ENCODE data around the gene CMC1. TPM values are rescaled to one million over a fixed set of nuclear protein-coding genes. Genes with fewer than 3 reads are reported as not detected.

Gene CMC1
- total RNA-seq, 2 donors from 2014 or later, result 10.5 to 16.2 TPM

DNA sequence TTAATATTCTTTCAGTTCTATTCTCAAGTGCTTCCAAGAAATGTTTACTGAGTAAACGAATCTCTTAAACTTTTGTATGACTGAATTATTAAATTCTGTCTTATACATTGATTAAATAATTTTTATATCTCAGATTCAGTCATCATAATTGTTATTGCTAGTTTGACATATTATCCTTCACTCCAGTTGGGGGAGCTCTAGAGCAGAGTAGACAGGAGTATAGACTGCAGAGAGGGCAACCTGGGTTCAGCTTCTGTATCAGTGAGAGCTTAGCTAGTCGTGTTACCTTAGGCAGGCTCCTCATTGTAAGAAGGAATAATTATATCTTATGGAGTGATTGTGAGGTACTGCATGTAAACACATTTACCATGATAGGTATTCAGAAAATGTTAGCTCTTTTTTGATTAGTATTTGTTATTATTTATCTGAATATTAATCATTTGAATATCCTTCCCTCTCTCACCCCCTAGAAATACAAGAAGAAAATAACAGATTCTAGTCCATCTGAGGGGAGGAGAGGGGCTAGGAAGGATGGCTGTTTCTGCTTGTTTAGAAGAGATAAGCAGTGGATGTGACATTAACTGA is 76.1 kb downstream of the CMC1 start:
- WGBS, result 49% methylated on average over 2 of the region's 2 CpGs
- Histone ChIP-seq H3K36me3 (no peaks in the 10 kb centered on the region), H3K27ac (no peak overlapping the region), H3K27me3 (replicated peaks; ENCODE audit: insufficient read depth) (no peaks in the 10 kb centered on the region), H3K9me3 (no peaks in the 10 kb centered on the region), H3K4me3 (no peak overlapping the region), H3K4me1 (replicated peaks) (no peaks in the 10 kb centered on the region)
- DNase-seq (ENCODE audit: low spot score), result no peak
- peak in 2 of 4 experiments; percentile 15 to 37 for TF ChIP-seq CTCF (IDR thresholded peaks at IDR 0.05)
- TF ChIP-seq POLR2A (IDR thresholded peaks at IDR 0.05), result no peak
- intact Hi-C loops (cut with DNase I), result no loop called here

- H3K36me3 ChIP-seq, result no peaks in the 10 kb centered on the region
- H3K27ac ChIP-seq, result no peak overlapping the region
- no peak for TF ChIP-seq CTCF (IDR thresholded peaks at IDR 0.05)
- no peak for TF ChIP-seq POLR2AphosphoS5 (IDR thresholded peaks at IDR 0.05)
- no peak for TF ChIP-seq POLR2A (IDR thresholded peaks at IDR 0.05)
- no peak for DNase-seq (ENCODE audit: low spot score)
- H3K9me3 ChIP-seq, result no peaks in the 10 kb centered on the region
- intact Hi-C loops (cut with DNase I), result no loop called here
- H3K4me3 ChIP-seq, result no peak overlapping the region
- H3K27me3 ChIP-seq (replicated peaks; ENCODE audit: insufficient read depth), result no peaks in the 10 kb centered on the region
- H3K4me1 ChIP-seq (replicated peaks), result no peaks in the 10 kb centered on the region
Measured at GRCh38 chr3:28320981-28321380, 79.6 kb downstream of the CMC1 start.

- intact Hi-C loops (cut with DNase I), result no loop called here
- 93% methylated on average over 1 of the region's 1 CpG for WGBS
- Histone ChIP-seq H3K4me3 (no peak overlapping the region), H3K4me1 (replicated peaks) (no peaks in the 10 kb centered on the region), H3K27ac (no peak overlapping the region), H3K9me3 (no peaks in the 10 kb centered on the region), H3K27me3 (replicated peaks; ENCODE audit: insufficient read depth) (no peaks in the 10 kb centered on the region), H3K36me3 (no peaks in the 10 kb centered on the region)
- TF ChIP-seq POLR2AphosphoS5 (IDR thresholded peaks at IDR 0.05) (no peak), CTCF (IDR thresholded peaks at IDR 0.05) (no peak), POLR2A (IDR thresholded peaks at IDR 0.05) (no peak)
- DNase-seq (ENCODE audit: low spot score), result no peak
Measured at GRCh38 chr3:28322464-28322863, 81.0 kb downstream of the CMC1 start.

- no peak for DNase-seq (ENCODE audit: low spot score)
- Histone ChIP-seq H3K9me3 (no peaks in the 10 kb centered on the region), H3K36me3 (no peaks in the 10 kb centered on the region), H3K4me3 (no peak overlapping the region), H3K27me3 (replicated peaks; ENCODE audit: insufficient read depth) (no peaks in the 10 kb centered on the region), H3K27ac (no peak overlapping the region), H3K4me1 (replicated peaks) (no peaks in the 10 kb centered on the region)
- TF ChIP-seq POLR2A (IDR thresholded peaks at IDR 0.05), result no peak
- TF ChIP-seq POLR2AphosphoS5 (IDR thresholded peaks at IDR 0.05), result no peak
- TF ChIP-seq CTCF (IDR thresholded peaks at IDR 0.05), result no peak
- WGBS, result 63% methylated on average over 2 of the region's 2 CpGs
- intact Hi-C loops (cut with DNase I), result loop anchor here (5.0 kb wide), 1 partner anchor 614 kb away; no protein-coding TSS in a partner anchor
Measured at GRCh38 chr3:28326458-28326926, 85.1 kb downstream of the CMC1 start.
